ENCODE data around the gene RHOBTB1. TPM values are rescaled to one million over a fixed set of nuclear protein-coding genes. Genes with fewer than 3 reads are reported as not detected.
A peak's percentile ranks its signal among the peaks of the same experiment; 100 is the strongest.

The RHOBTB1 gene
- total RNA-seq, 4 donors from 2014 or later: 22.2 to 47.7 (median 33.5) TPM

DNA sequence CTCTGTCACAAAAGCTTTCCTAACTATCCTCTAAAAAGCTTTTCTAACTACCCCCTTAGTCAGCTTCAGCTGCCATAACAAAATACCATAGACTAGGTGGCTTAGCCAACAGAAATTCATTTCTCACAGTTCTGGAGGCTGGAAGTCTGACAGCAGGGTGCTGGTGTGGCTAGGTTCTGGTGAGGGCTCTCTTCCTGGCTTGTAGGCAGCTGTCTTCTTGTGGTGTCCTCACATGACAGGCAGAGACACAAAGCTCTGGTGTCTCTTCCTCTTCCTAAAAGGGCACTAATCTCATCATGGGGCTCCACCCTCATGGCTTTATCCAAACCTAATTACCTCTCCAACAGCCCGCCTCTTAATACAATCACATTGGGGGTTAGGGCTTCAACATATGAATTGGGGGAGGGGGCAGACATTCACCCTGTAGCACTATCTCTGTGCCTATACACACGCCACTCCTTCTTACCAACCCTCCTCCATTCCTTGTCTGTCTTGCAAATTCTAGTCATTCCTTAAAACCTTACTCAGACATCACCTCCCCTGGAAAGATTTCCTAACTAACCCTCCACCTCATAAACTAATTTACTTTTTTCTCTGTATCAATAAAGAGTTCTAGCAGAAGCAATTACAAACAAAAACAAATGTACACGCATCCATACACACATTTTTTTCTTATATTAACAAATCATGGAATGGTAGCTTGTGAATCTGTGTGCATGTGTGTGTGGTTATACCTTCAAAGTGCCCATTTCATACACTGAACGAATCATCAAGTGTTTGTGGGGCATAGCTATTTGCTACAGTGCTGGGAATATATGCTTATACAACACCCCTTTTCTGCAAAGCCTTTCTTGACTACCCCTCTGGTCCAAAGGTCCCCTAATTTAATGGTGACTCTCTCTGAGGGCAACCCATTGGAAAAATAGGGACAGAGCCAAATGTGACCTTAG lies 26.4 kb downstream of the RHOBTB1 start:
- ATAC-seq (no peak), DNase-seq (no peak)
- intact Hi-C loops (cut with DNase I; ENCODE audit: low total_unique reads): no loop called here
- Histone ChIP-seq H3K4me3 (no peak overlapping the region), H3K36me3 (no peaks in the 10 kb centered on the region), H3K9me3 (no peaks in the 10 kb centered on the region), H3K27me3 (no peaks in the 10 kb centered on the region), H3K4me1 (peaks cover 52 to 68% of the 10 kb centered on the region in 2 donors), H3K27ac (peak overlapping the region; percentile 82 to 96 (median 88))
- in situ Hi-C loops (cut with MboI; ENCODE audit: low sequenced_read_pairs in 4 of 4): loop anchor here in 1 of 4 donors (25.0 kb wide), 1 partner anchor 1145 kb away; no protein-coding TSS in a partner anchor
- no peak for TF ChIP-seq POLR2A (IDR thresholded peaks at IDR 0.05)
- TF ChIP-seq, protein P1, sequence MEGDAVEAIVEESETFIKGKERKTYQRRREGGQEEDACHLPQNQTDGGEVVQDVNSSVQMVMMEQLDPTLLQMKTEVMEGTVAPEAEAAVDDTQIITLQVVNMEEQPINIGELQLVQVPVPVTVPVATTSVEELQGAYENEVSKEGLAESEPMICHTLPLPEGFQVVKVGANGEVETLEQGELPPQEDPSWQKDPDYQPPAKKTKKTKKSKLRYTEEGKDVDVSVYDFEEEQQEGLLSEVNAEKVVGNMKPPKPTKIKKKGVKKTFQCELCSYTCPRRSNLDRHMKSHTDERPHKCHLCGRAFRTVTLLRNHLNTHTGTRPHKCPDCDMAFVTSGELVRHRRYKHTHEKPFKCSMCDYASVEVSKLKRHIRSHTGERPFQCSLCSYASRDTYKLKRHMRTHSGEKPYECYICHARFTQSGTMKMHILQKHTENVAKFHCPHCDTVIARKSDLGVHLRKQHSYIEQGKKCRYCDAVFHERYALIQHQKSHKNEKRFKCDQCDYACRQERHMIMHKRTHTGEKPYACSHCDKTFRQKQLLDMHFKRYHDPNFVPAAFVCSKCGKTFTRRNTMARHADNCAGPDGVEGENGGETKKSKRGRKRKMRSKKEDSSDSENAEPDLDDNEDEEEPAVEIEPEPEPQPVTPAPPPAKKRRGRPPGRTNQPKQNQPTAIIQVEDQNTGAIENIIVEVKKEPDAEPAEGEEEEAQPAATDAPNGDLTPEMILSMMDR (IDR thresholded peaks at IDR 0.05 in 4 of 5, conservative IDR thresholded peaks at IDR 0.05 in 1 of 5): no peak

DNA sequence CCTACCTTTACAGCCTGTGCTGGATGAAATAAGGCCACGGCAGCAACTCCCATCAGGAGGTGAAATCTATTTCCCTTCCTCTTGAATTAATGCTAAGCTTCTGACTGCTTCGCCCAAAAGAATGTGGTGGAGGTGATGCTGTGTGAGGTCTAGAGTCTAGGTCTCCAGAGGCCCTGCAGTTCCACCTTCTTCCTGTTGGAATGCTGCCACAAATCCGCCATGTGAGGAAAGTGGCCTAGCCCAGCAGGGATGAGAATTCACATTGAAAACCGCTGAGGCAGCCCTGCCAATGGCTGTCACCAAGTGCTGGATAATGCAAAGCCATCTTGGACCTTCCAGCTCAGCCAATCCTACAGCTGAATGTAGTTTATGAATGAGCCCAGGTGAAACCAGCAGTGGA lies 28.0 kb downstream of the RHOBTB1 start:
- in situ Hi-C loops (cut with MboI; ENCODE audit: low sequenced_read_pairs in 4 of 4) (loop anchor here in 1 of 4 donors (25.0 kb wide), 1 partner anchor 1146 kb away; no protein-coding TSS in a partner anchor), intact Hi-C loops (cut with DNase I; ENCODE audit: low total_unique reads) (no loop called here)
- H3K27me3 ChIP-seq: no peaks in the 10 kb centered on the region
- DNase-seq (no peak), ATAC-seq (no peak)
- H3K27ac ChIP-seq: peak overlapping the region; percentile 82 to 96 (median 88)
- H3K36me3 ChIP-seq: no peaks in the 10 kb centered on the region
- no peaks in the 10 kb centered on the region for H3K9me3 ChIP-seq
- no peak overlapping the region for H3K4me3 ChIP-seq
- H3K4me1 ChIP-seq: peaks cover 54 to 72% of the 10 kb centered on the region in 2 donors
- TF ChIP-seq, protein P1 (IDR thresholded peaks at IDR 0.05 in 4 of 5, conservative IDR thresholded peaks at IDR 0.05 in 1 of 5): peak in 1 of 5 experiments; percentile 17
- no peak for TF ChIP-seq POLR2A (IDR thresholded peaks at IDR 0.05)

DNA sequence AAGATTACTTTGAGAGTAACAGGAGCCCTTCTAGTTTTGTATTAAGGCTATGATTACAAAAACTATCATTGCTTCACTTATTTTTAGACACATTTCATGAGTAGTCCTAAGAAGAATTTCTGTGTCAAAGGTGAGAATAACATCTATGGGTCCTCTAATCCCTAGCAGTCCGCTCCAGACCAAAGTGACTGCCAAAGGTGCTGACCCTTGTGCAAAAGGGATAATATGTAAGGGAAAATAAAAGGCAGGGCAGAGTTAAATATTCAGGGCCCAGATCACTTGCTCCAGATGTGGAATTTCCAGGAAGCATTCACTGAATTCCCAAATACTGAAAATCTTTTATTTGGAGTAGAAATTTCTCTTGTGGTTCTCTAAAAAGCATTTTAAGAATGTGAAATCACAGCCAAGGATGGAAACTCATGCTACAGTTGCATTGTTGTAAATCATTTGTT lies 29.3 kb downstream of the RHOBTB1 start:
- H3K4me1 ChIP-seq: peaks cover 61 to 70% of the 10 kb centered on the region in 2 donors

DNA sequence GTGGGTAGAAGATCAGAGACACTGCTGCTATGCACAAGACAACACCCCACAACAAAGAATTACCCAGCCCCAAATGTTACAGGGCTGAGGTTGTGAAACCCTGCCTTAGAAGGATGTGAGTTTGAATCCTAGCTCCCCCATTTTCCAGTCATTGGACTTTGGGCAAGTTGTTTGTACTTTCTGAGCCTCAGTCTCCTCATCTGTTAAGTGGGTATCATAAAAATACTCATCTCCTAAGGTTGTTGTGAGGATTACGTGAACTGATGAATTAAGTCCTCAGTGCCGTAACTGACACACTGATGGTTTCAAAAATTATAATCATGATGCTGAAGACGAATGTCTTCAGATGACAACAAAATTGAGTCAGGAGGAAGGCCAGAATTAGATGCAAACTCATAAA lies 30.3 kb downstream of the RHOBTB1 start:
- no peaks in the 10 kb centered on the region for H3K9me3 ChIP-seq
- H3K36me3 ChIP-seq: no peaks in the 10 kb centered on the region
- H3K27me3 ChIP-seq: no peaks in the 10 kb centered on the region
- in situ Hi-C loops (cut with MboI; ENCODE audit: low sequenced_read_pairs in 4 of 4) (loop anchor here in 1 of 4 donors (25.0 kb wide), 1 partner anchor 1149 kb away; no protein-coding TSS in a partner anchor), intact Hi-C loops (cut with DNase I; ENCODE audit: low total_unique reads) (no loop called here)
- no peak for DNase-seq
- H3K4me3 ChIP-seq: no peak overlapping the region
- no peak for ATAC-seq
- TF ChIP-seq POLR2A (IDR thresholded peaks at IDR 0.05): no peak
- peak overlapping the region; percentile 82 to 96 (median 88) for H3K27ac ChIP-seq
- H3K4me1 ChIP-seq: peaks cover 72 to 74% of the 10 kb centered on the region in 2 donors

More for the DNA sequence above, 29.3 kb downstream of the RHOBTB1 start:
- TF ChIP-seq, protein P1 (IDR thresholded peaks at IDR 0.05 in 4 of 5, conservative IDR thresholded peaks at IDR 0.05 in 1 of 5): no peak
- peak in 1 of 2 donors; percentile 36 for TF ChIP-seq POLR2A (IDR thresholded peaks at IDR 0.05)
- no peaks in the 10 kb centered on the region for H3K9me3 ChIP-seq
- ATAC-seq: peak; percentile 83 to 85
- peak overlapping the region; percentile 82 to 96 (median 88) for H3K27ac ChIP-seq
- intact Hi-C loops (cut with DNase I; ENCODE audit: low total_unique reads): no loop called here
- in situ Hi-C loops (cut with MboI; ENCODE audit: low sequenced_read_pairs in 4 of 4): loop anchor here in 1 of 4 donors (25.0 kb wide), 1 partner anchor 1148 kb away; no protein-coding TSS in a partner anchor
- no peaks in the 10 kb centered on the region for H3K27me3 ChIP-seq
- H3K36me3 ChIP-seq: no peaks in the 10 kb centered on the region
- DNase-seq: peak in 1 of 2 donors; percentile 49
- peak overlapping the region in 1 of 4 donors; percentile 24 for H3K4me3 ChIP-seq

DNA sequence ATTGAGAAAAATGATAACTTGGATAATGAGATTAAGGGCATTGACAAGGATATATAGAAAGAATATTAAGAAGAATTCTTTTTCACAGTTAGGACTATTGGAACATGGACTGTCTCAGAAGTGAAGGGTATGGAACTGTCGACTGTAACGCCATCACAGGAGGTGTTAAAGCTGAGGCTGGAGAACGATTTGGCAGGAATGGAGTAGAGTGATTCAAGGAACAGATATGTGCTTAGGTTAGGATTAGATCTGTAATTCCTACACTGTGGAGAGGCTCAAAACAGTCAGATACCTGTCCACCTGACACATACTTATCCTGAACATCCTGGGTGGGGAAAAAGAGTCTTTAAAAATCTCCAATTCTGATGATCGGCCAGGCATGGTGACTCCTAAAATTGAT lies 30.9 kb downstream of the RHOBTB1 start:
- peaks cover 76% of the 10 kb centered on the region in 2 donors for H3K4me1 ChIP-seq
- ATAC-seq: peak; percentile 32 to 35

More for the DNA sequence above, 30.9 kb downstream of the RHOBTB1 start:
- in situ Hi-C loops (cut with MboI; ENCODE audit: low sequenced_read_pairs in 4 of 4): loop anchor here in 1 of 4 donors (25.0 kb wide), 1 partner anchor 1149 kb away; no protein-coding TSS in a partner anchor
- peak overlapping the region; percentile 82 to 96 (median 88) for H3K27ac ChIP-seq
- intact Hi-C loops (cut with DNase I; ENCODE audit: low total_unique reads): no loop called here
- TF ChIP-seq, protein P1 (IDR thresholded peaks at IDR 0.05 in 4 of 5, conservative IDR thresholded peaks at IDR 0.05 in 1 of 5): no peak
- TF ChIP-seq POLR2A (IDR thresholded peaks at IDR 0.05): no peak
- no peaks in the 10 kb centered on the region for H3K9me3 ChIP-seq
- no peak for DNase-seq
- H3K4me3 ChIP-seq: no peak overlapping the region
- no peaks in the 10 kb centered on the region for H3K36me3 ChIP-seq
- H3K27me3 ChIP-seq: no peaks in the 10 kb centered on the region
